Gastrocnemius medialis (tissue), 4 donors: ENCODE results near the gene LAMA1.

Experiments
- POLR2A ChIP-seq, 2 donors: fragments of 450-650 bp; IDR thresholded peaks; one replicate each; pipeline ENCODE4 v1.6.1; 2017; ENCODE audit warnings: antibody characterized with exemption in 2 of 2, mild to moderate bottlenecking in 2 of 2, moderate library complexity in 2 of 2
- TF ChIP-seq, protein P1 (sequence below), 5 experiments: fragments of 450-650 bp in 3 of 5; fragments of 200-600 bp in 2 of 5; sonication (generic) in 2 of 5; IDR thresholded peaks in 4 of 5; conservative IDR thresholded peaks in 1 of 5; 1 replicate in 4 of 5; 2 replicates in 1 of 5; pipeline ENCODE4 v1.5.1; 2016 to 2019; ENCODE audit warnings: antibody characterized with exemption in 5 of 5, mild to moderate bottlenecking in 3 of 5, moderate library complexity in 3 of 5

- TF ChIP-seq, protein P1, sequence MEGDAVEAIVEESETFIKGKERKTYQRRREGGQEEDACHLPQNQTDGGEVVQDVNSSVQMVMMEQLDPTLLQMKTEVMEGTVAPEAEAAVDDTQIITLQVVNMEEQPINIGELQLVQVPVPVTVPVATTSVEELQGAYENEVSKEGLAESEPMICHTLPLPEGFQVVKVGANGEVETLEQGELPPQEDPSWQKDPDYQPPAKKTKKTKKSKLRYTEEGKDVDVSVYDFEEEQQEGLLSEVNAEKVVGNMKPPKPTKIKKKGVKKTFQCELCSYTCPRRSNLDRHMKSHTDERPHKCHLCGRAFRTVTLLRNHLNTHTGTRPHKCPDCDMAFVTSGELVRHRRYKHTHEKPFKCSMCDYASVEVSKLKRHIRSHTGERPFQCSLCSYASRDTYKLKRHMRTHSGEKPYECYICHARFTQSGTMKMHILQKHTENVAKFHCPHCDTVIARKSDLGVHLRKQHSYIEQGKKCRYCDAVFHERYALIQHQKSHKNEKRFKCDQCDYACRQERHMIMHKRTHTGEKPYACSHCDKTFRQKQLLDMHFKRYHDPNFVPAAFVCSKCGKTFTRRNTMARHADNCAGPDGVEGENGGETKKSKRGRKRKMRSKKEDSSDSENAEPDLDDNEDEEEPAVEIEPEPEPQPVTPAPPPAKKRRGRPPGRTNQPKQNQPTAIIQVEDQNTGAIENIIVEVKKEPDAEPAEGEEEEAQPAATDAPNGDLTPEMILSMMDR (IDR thresholded peaks at IDR 0.05 in 4 of 5, conservative IDR thresholded peaks at IDR 0.05 in 1 of 5), result no peak
- no peak for TF ChIP-seq POLR2A (IDR thresholded peaks at IDR 0.05)
Measured at GRCh38 chr18:7133181-7133580, 15.6 kb upstream of the LAMA1 start.
